OCI-LY1 (cell line): ENCODE measurements around the gene CIBAR2.

Experiments
- EZH2 ChIP-seq: fragments of 200-600 bp; sonication (generic), shearing (Covaris generic); IDR thresholded peaks from 2 replicates; pipeline ENCODE4 v1.8.0; 2017; ENCODE audit warnings: borderline replicate concordance, mixed run types, mild to moderate bottlenecking, antibody characterized with exemption, low read length, moderate library complexity, mixed read lengths
- TF ChIP-seq, protein P1 (sequence below): fragments of 200-600 bp; sonication (generic), shearing (Covaris generic); IDR thresholded peaks from 2 replicates; pipeline ENCODE4 v1.5.1; 2017; ENCODE audit warnings: mild to moderate bottlenecking, antibody characterized with exemption, low read length, moderate library complexity, mixed read lengths

DNA sequence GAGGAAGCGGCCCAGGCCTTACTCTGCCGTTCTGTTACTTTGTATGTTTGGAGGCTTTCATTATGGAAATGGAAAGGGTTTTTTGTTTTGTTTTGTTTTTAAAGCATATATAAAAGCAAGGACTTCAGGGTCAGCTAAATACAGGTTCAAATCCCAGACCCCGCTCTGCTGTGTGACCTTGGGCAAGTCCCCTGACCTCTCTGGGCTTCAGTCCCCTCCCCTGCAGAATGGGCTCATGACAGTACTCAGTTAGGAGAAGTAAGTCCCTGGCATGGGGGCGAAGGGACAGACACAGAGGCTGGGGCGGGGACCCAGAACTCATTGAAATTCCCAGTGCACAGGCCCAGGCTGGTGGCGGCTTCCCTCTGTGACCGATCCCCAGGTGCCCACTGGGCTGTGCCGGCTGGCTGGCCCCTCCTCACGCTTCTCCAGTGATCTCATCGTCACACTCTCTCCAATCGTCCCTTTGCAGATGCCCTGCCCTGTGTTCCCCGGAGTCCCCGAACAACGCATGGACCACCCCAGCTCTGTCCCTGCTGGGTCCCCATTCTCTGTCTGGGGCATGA, 979 bp upstream of the CIBAR2 start:
- TF ChIP-seq, protein P1, sequence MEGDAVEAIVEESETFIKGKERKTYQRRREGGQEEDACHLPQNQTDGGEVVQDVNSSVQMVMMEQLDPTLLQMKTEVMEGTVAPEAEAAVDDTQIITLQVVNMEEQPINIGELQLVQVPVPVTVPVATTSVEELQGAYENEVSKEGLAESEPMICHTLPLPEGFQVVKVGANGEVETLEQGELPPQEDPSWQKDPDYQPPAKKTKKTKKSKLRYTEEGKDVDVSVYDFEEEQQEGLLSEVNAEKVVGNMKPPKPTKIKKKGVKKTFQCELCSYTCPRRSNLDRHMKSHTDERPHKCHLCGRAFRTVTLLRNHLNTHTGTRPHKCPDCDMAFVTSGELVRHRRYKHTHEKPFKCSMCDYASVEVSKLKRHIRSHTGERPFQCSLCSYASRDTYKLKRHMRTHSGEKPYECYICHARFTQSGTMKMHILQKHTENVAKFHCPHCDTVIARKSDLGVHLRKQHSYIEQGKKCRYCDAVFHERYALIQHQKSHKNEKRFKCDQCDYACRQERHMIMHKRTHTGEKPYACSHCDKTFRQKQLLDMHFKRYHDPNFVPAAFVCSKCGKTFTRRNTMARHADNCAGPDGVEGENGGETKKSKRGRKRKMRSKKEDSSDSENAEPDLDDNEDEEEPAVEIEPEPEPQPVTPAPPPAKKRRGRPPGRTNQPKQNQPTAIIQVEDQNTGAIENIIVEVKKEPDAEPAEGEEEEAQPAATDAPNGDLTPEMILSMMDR, result no peak
- no peak for TF ChIP-seq EZH2
